DND-41 (cell line): Measurements from ENCODE around the gene PITPNC1.

Experiments used
- CTCF ChIP-seq: IDR thresholded peaks from 2 replicates; pipeline ENCODE4 v1.5.1; 2012; ENCODE audit warnings: borderline replicate concordance, low read length, moderate library complexity, mild to moderate bottlenecking; ENCODE audit not compliant: poor library complexity, severe bottlenecking; ENCODE audit errors: extremely low read depth
- EZH2 ChIP-seq: IDR thresholded peaks from 3 replicates; pipeline ENCODE4 v1.6.1; 2012; ENCODE audit warnings: borderline replicate concordance, low read depth, mild to moderate bottlenecking, moderate library complexity, low read length, inconsistent platforms; ENCODE audit not compliant: severe bottlenecking

- no peak for TF ChIP-seq CTCF
- TF ChIP-seq EZH2 = no peak
These were observed 246.7 kb downstream of the PITPNC1 start for GRCh38 chr17:67623767-67624166.
